Thyroid gland (tissue), 4 donors: ENCODE measurements around the gene PDZRN3.

Experiments
- CTCF ChIP-seq, 6 experiments: fragments of 200-600 bp in 3 of 6; fragments of 450-650 bp in 3 of 6; sonication (generic) in 3 of 6; IDR thresholded peaks; one replicate each; pipeline ENCODE4 v1.5.1; 2016 to 2019; ENCODE audit warnings: antibody characterized with exemption in 6 of 6, mild to moderate bottlenecking in 2 of 6, inconsistent platforms in 1 of 6, moderate library complexity in 1 of 6
- POLR2A ChIP-seq, 2 donors: fragments of 450-650 bp; IDR thresholded peaks; one replicate each; pipeline ENCODE4 v1.6.1; 2017; ENCODE audit warnings: antibody characterized with exemption in 2 of 2, mild to moderate bottlenecking in 2 of 2, moderate library complexity in 1 of 2

- TF ChIP-seq CTCF (IDR thresholded peaks at IDR 0.05), result no peak
- TF ChIP-seq POLR2A (IDR thresholded peaks at IDR 0.05), result no peak
These were observed 157.5 kb downstream of the PDZRN3 start for GRCh38 chr3:73467211-73467610.
